K562 (cell line): ENCODE data around the gene EFNA5. TPM values are rescaled to one million over a fixed set of nuclear protein-coding genes. Genes with fewer than 3 reads are reported as not detected.

Source experiments
- ATAC-seq: fragments of 200-7000 bp; cut with Tn5 transposase; 3 replicates; pipeline ENCODE4 v1.9.1; 2020; ENCODE audit warnings: moderate library complexity
- BruUV-seq: library from RNA; stranded (reverse); fragments of 400-500 nt; replicated peaks from 2 replicates; lab custom pipeline; 2021; lab: Mats Ljungman, UMichigan
- CTCF ChIA-PET: fragments of 300-600 bp; formaldehyde crosslinking; extraction: SDS; loops from one replicate; lab custom pipeline; 2021; ENCODE audit warnings: low intra/inter-chr PET ratio; lab: Yijun Ruan, JAX
- POLR2A ChIA-PET: fragments of 300-600, 350-650 bp; sonication (Branson Sonifier 250); formaldehyde crosslinking; extraction: SDS; loops from one replicate; lab custom pipeline; 2021; ENCODE audit warnings: antibody characterized with exemption, inconsistent platforms; lab: Yijun Ruan, JAX
- DNase-seq, 4 experiments: peaks; one replicate each; pipeline versions ENCODE4 v3.0.0 to v3.0.0-alpha.2; 2011 to 2018; ENCODE audit warnings: low spot score in 3 of 4, mixed read lengths in 3 of 4; ENCODE audit errors: extremely low read depth in 1 of 4
- FAIRE-seq: peaks from 2 replicates; lab custom pipeline; 2011; peaks lifted over from hg19 to GRCh38; lab: Jason Lieb, UNC
- H2AFZ ChIP-seq: 2 replicates; pipeline ENCODE4 v1.6.0; 2011; ENCODE audit warnings: low read depth, low read length, control low read depth, inconsistent platforms
- H3K27ac ChIP-seq: fragments of 200-600 bp; 3 replicates; pipeline ENCODE4 v1.8.0; 2011; ENCODE audit warnings: low read depth, mild to moderate bottlenecking, control low read depth, inconsistent platforms, low read length, moderate library complexity, mixed read lengths; ENCODE audit errors: extremely low read depth
- H3K27me3 ChIP-seq, 2 experiments: fragments of 300-600 bp in 1 of 2; 2 replicates in 1 of 2; 3 replicates in 1 of 2; pipeline versions ENCODE4 v1.6.0 to v1.8.0; 2011; ENCODE audit warnings: inconsistent platforms in 2 of 2, low read length in 2 of 2, mild to moderate bottlenecking in 1 of 2, mixed read lengths in 1 of 2, moderate library complexity in 1 of 2; ENCODE audit not compliant: control insufficient read depth in 2 of 2, insufficient read depth in 2 of 2
- H3K36me3 ChIP-seq: fragments of 300-600 bp; 3 replicates; pipeline ENCODE4 v1.8.0; 2011; ENCODE audit warnings: mild to moderate bottlenecking, low read length, inconsistent platforms; ENCODE audit not compliant: control insufficient read depth, insufficient read depth
- H3K4me1 ChIP-seq, 2 experiments: fragments of 200-600 bp in 1 of 2; replicated peaks in 1 of 2; 2 replicates in 1 of 2; 3 replicates in 1 of 2; pipeline versions ENCODE4 v1.5.1 to v1.8.0; 2011; ENCODE audit warnings: inconsistent platforms in 2 of 2, low read length in 2 of 2, mild to moderate bottlenecking in 1 of 2, mixed read lengths in 1 of 2, moderate library complexity in 1 of 2; ENCODE audit not compliant: control insufficient read depth in 2 of 2, insufficient read depth in 2 of 2
- H3K4me2 ChIP-seq: 2 replicates; pipeline ENCODE4 v1.6.1; 2011; ENCODE audit warnings: low read length, control low read depth, inconsistent platforms, mixed read lengths; ENCODE audit not compliant: insufficient read depth
- H3K4me3 ChIP-seq: fragments of 200-600 bp; sonication (generic), shearing (Covaris generic); 2 replicates; pipeline ENCODE4 v1.5.1; 2016; ENCODE audit warnings: control low read depth, inconsistent platforms
- H3K79me2 ChIP-seq: fragments of 200-600 bp; 3 replicates; pipeline ENCODE4 v1.8.0; 2011; ENCODE audit warnings: low read length, inconsistent platforms; ENCODE audit not compliant: control insufficient read depth, insufficient read depth
- H3K9ac ChIP-seq, 2 experiments: 2 replicates each; pipeline versions ENCODE4 v1.6.0 to v1.6.1; 2011; ENCODE audit warnings: low read depth in 2 of 2, low read length in 2 of 2, control low read depth in 1 of 2, inconsistent platforms in 1 of 2, mild to moderate bottlenecking in 1 of 2, mixed read lengths in 1 of 2; ENCODE audit not compliant: insufficient read depth in 1 of 2
- H3K9me1 ChIP-seq: one replicate; pipeline ENCODE4 v1.6.0; 2011; ENCODE audit warnings: inconsistent platforms, mild to moderate bottlenecking, low read length, moderate library complexity; ENCODE audit not compliant: control insufficient read depth, insufficient read depth
- H3K9me3 ChIP-seq: replicated peaks from 2 replicates; pipeline ENCODE4 v1.5.1; 2011; ENCODE audit warnings: low read depth, low read length, inconsistent platforms; ENCODE audit not compliant: control insufficient read depth, insufficient read depth
- H4K20me1 ChIP-seq: replicated peaks from 2 replicates; pipeline ENCODE4 v1.6.1; 2011; ENCODE audit warnings: low read length, inconsistent platforms, mixed read lengths; ENCODE audit not compliant: control insufficient read depth, insufficient read depth
- BRD4 ChIP-seq: fragments of 200-600 bp; sonication (generic); IDR thresholded peaks from 2 replicates; pipeline ENCODE4 v1.6.1; 2017; ENCODE audit warnings: inconsistent platforms
- NCOR1 ChIP-seq: fragments of 450-650 bp; IDR thresholded peaks from 2 replicates; pipeline ENCODE4 v1.6.1; 2016; ENCODE audit warnings: mild to moderate bottlenecking, moderate library complexity
- PATZ1 ChIP-seq: fragments of 250-450 bp; sonication (Bioruptor Pico); IDR thresholded peaks from 2 replicates; pipeline ENCODE4 v1.5.0; 2020; ENCODE audit warnings: mild to moderate bottlenecking, borderline replicate concordance
- POLR2B ChIP-seq: fragments of 450-650 bp; IDR thresholded peaks from 2 replicates; pipeline ENCODE4 v1.6.1; 2018; ENCODE audit warnings: low read depth; ENCODE audit not compliant: partially characterized antibody
- POLR2H ChIP-seq: IDR thresholded peaks from 2 replicates; pipeline ENCODE4 v1.6.1; 2016; ENCODE audit warnings: missing genetic modification characterization, low read depth, mild to moderate bottlenecking, control low read depth, missing compliant biosample characterization, moderate library complexity
- TCFL5 ChIP-seq: fragments of 250-450 bp; sonication (Bioruptor Pico); conservative IDR thresholded peaks from 2 replicates; pipeline ENCODE4 v1.6.1; 2021; ENCODE audit warnings: mild to moderate bottlenecking, moderate library complexity, matching md5 sums
- ZNF444 ChIP-seq: fragments of 250-450 bp; sonication (Bioruptor Pico); IDR thresholded peaks from 2 replicates; pipeline ENCODE4 v1.4.0; 2020; ENCODE audit warnings: mild to moderate bottlenecking, moderate library complexity
- WGBS: fragments of 100-300 bp; shearing (Covaris generic); methylation state at CpG from one replicate; pipeline ENCODE4 v1.1.6; 2016; ENCODE audit warnings: low coverage, mixed read lengths; ENCODE audit not compliant: insufficient coverage; ENCODE audit errors: missing lambda C conversion rate; 5-methylcytosine and 5-hydroxymethylcytosine counted together
- in situ Hi-C: fragments of 300-500 bp; cut with MboI; formaldehyde crosslinking; loops from 4 replicates; pipeline ENCODE4 v1.15.0; 2018; ENCODE audit warnings: inconsistent platforms, mixed read lengths
- intact Hi-C: fragments of 100-400 bp; cut with micrococcal nuclease; formaldehyde crosslinking; loops from 2 replicates; pipeline ENCODE4 v1.14.2; 2022
- polyA plus RNA-seq, 8 experiments: library from polyadenylated mRNA; depleted of rRNA in 4 of 8; stranded (reverse) in 5 of 8; unstranded in 3 of 8; fragments of >200 nt; fragmentation: Nextera tagmentation in 2 of 8; fragmentation: Illumina TruSeq in 1 of 8; extraction: Ambion mirVana in 2 of 8; extraction: Trizol in 1 of 8; gene quantifications; 2 replicates each; pipeline versions ENCODE4 v1.2.1 to v1.2.3, GENCODE V29; 2011 to 2014; ENCODE audit warnings: inconsistent platforms in 1 of 8, missing spikeins in 1 of 8
- total RNA-seq, 7 experiments: library from RNA; depleted of rRNA in 6 of 7; stranded (reverse); fragments of >200 nt in 6 of 7; fragmentation: Illumina TruSeq in 2 of 7; extraction: Trizol in 2 of 7; gene quantifications; 2 replicates each; pipeline versions ENCODE4 v1.2.1 to v1.2.3, GENCODE V29; 2011 to 2021; ENCODE audit warnings: low replicate concordance in 1 of 7

The EFNA5 gene
- total and polyA plus RNA-seq, 9 of the 15 experiments (the other 6 are each of a cell fraction or from before 2014, with no cell fraction given): 0.20 TPM; not detected in 8

- Histone ChIP-seq H3K4me2 (no peak overlapping the region), H3K79me2 (no peaks in the 10 kb centered on the region), H2AFZ (no peak overlapping the region), H3K9me1 (no peaks in the 10 kb centered on the region), H3K9me3 (no peaks in the 10 kb centered on the region), H3K9ac (no peak overlapping the region), H3K36me3 (no peaks in the 10 kb centered on the region), H4K20me1 (no peaks in the 10 kb centered on the region), H3K4me1 (no peaks in the 10 kb centered on the region), H3K27me3 (no peaks in the 10 kb centered on the region), H3K4me3 (no peak overlapping the region), H3K27ac (no peak overlapping the region)
- ATAC-seq (no peak), FAIRE-seq (no peak), DNase-seq (no peak)
- BruUV-seq: no TSS peak
- ChIA-PET POLR2A (no interaction called here), CTCF (no interaction called here)
- no peak for TF ChIP-seq ZNF444 (CRISPR knock-in tag)
- no peak for TF ChIP-seq NCOR1
- intact Hi-C loops: no loop called here
- 0% methylated on average over 7 of the region's 7 CpGs for WGBS
- in situ Hi-C loops: no loop called here
These were observed 55.4 kb downstream of the EFNA5 start for GRCh38 chr5:107615299-107615817.

- Histone ChIP-seq H2AFZ (no peak overlapping the region), H3K79me2 (no peaks in the 10 kb centered on the region), H3K9me1 (no peaks in the 10 kb centered on the region), H3K4me1 (no peaks in the 10 kb centered on the region), H3K9ac (no peak overlapping the region), H3K27me3 (no peaks in the 10 kb centered on the region), H3K4me2 (no peak overlapping the region), H3K27ac (no peak overlapping the region), H4K20me1 (no peaks in the 10 kb centered on the region), H3K4me3 (no peak overlapping the region), H3K36me3 (no peaks in the 10 kb centered on the region), H3K9me3 (no peaks in the 10 kb centered on the region)
- in situ Hi-C loops: no loop called here
- ATAC-seq (no peak), FAIRE-seq (no peak), DNase-seq (no peak)
- ChIA-PET POLR2A (no interaction called here), CTCF (no interaction called here)
- WGBS: 0% methylated on average over 1 of the region's 1 CpG
- BruUV-seq: no TSS peak
- intact Hi-C loops: no loop called here
- TF ChIP-seq POLR2B: no peak
- TF ChIP-seq TCFL5 (CRISPR knock-in tag): no peak
- no peak for TF ChIP-seq POLR2H (tag)
- TF ChIP-seq PATZ1 (CRISPR knock-in tag): no peak
- no peak for TF ChIP-seq BRD4
These were observed 58.2 kb downstream of the EFNA5 start for GRCh38 chr5:107612541-107612940.
